SJSA1 (cell line): ENCODE results near the gene THSD7A. TPM values are rescaled to one million over a fixed set of nuclear protein-coding genes. Genes with fewer than 3 reads are reported as not detected.
"Not testable (repeated sequence)": the region's sequence is repeated elsewhere in the genome, so short reads cannot be mapped to it uniquely, and the experiment has no call there.

ENCODE experiments used
- DNase-seq, 2 experiments: peaks; one replicate each; pipeline ENCODE4 v3.0.0-alpha.2; 2015 to 2020; ENCODE audit warnings: low spot score in 2 of 2, low read depth in 1 of 2
- H3K27ac ChIP-seq: fragments of 250-450 bp; sonication (Bioruptor Pico); 2 replicates; pipeline ENCODE4 v1.5.1; 2020; ENCODE audit warnings: mild to moderate bottlenecking, moderate library complexity
- H3K27me3 ChIP-seq: fragments of 250-450 bp; sonication (Bioruptor Pico); replicated peaks from 2 replicates; pipeline ENCODE4 v1.5.1; 2020; ENCODE audit warnings: mild to moderate bottlenecking, moderate library complexity
- H3K36me3 ChIP-seq: fragments of 250-450 bp; sonication (Bioruptor Pico); 2 replicates; pipeline ENCODE4 v1.5.1; 2020; ENCODE audit warnings: mild to moderate bottlenecking
- H3K4me1 ChIP-seq: fragments of 250-450 bp; sonication (Bioruptor Pico); replicated peaks from 2 replicates; pipeline ENCODE4 v1.6.1; 2021; ENCODE audit warnings: mild to moderate bottlenecking
- H3K4me3 ChIP-seq: fragments of 250-450 bp; sonication (Bioruptor Pico); 2 replicates; pipeline ENCODE4 v1.5.1; 2020; ENCODE audit warnings: mild to moderate bottlenecking
- H3K9me3 ChIP-seq: fragments of 250-450 bp; sonication (Bioruptor Pico); replicated peaks from 2 replicates; pipeline ENCODE4 v1.5.1; 2020; ENCODE audit warnings: mild to moderate bottlenecking
- total RNA-seq: library from RNA; depleted of rRNA; stranded (reverse); fragments of >200 nt; shearing (Covaris generic); gene quantifications from 2 replicates; pipeline ENCODE4 v1.2.3, GENCODE V29; 2014

Gene THSD7A
- total RNA-seq, 1 experiment from 2014 or later, result not detected

DNA sequence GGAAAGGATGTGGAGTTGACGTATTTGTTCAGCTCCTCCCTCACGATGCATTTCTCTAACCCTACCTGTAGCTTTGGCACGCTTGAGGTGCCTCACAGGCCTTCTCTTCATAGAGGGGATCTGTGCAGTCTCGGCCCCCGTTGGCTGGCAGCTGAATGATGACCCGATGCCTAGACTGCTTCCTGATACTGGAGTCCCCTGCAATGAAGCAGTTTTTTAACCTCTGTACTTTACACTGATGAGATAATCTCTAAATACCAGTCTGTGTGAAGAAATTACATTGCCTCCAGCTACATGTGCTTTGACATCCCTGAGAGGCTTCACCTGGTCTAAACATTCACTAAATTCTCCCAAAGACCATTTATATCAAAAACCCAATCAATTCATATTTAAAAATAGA, 370.1 kb downstream of the THSD7A start:
- Histone ChIP-seq H3K27me3 (no peaks in the 10 kb centered on the region), H3K36me3 (no peaks in the 10 kb centered on the region), H3K9me3 (no peaks in the 10 kb centered on the region), H3K27ac (no peak overlapping the region), H3K4me3 (no peak overlapping the region), H3K4me1 (peaks cover 11% of the 10 kb centered on the region)
- no peak for DNase-seq

DNA sequence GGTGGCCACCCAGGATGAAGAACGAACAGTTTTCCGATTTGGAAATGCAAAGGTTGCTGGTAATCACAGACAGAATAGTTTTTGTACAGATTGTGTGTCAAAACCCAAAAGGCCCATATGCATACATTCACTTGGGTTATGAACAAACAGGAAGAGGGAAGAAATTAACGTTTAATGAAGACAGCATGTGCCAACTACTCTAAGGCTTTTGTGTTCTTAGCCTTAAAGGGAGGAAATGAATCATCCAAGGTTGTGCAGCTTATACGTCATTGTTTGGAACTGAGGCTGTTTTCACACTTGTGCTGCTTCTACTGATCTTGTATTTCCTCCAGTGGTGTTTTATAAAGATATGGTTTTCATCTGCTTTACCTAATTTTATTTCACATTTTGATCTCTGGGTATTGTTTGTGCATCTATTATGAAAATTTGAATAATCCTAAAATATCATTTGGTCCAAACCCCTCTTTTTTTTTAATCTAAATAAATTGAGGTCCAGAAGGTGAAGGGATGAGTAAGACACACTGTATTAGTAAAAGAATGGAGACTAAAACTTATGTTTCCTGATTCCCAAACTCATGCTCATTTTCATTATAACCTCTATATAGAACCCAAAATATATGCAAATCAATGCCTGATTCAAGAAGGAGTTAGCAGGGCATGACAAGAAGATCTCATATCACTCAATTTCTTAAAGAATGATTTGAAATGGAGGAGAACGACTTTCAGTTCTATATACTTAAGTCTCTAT, 373.1 kb downstream of the THSD7A start:
- peak in 1 of 2 experiments; percentile 39 for DNase-seq
- H3K4me3 ChIP-seq, result no peak overlapping the region
- H3K36me3 ChIP-seq, result no peaks in the 10 kb centered on the region
- H3K27me3 ChIP-seq, result no peaks in the 10 kb centered on the region
- H3K4me1 ChIP-seq, result peaks cover 11% of the 10 kb centered on the region
- H3K27ac ChIP-seq, result no peak overlapping the region
- H3K9me3 ChIP-seq, result no peaks in the 10 kb centered on the region

DNA sequence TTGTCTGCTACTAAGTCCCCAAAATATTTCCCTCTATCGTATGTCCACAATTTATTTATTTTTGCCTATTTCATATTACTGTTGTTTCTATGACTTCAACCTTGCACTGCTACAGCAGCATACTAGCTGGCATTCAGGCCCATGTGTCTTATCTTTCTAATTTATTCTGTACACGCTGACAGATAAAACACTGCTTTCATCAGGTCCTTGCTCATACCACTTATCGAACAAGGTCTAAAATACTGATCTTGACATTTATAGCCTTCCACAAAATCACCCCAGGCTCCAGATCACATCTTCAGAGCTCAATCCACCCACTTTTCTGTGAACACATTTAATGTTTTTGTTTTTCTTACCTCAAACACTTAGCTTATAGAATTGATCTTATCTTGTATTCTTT, 374.6 kb downstream of the THSD7A start:
- no peaks in the 10 kb centered on the region for H3K36me3 ChIP-seq
- no peaks in the 10 kb centered on the region for H3K9me3 ChIP-seq
- no peak overlapping the region for H3K4me3 ChIP-seq
- DNase-seq, result no peak
- H3K4me1 ChIP-seq, result peaks cover 11% of the 10 kb centered on the region
- no peak overlapping the region for H3K27ac ChIP-seq
- H3K27me3 ChIP-seq, result no peaks in the 10 kb centered on the region

DNA sequence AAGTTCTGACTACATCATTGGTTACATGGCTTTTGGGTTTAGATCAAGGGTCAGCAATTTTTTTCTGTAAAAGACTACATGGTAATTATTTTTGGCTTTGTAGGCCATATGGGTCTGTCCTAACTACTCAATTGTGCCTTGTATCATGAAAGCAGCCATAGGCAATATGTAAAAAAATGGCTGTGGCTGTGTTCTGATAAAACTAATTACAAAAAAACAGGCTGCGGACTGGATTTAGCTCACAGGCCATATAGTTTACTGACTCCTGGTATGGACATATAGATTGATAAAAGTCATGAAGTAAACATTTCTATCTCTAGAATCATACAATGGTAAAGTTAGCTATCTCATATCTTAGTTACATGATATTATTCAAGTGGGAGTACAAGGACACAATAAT, 375.4 kb downstream of the THSD7A start:
- H3K27ac ChIP-seq, result no peak overlapping the region

DNA sequence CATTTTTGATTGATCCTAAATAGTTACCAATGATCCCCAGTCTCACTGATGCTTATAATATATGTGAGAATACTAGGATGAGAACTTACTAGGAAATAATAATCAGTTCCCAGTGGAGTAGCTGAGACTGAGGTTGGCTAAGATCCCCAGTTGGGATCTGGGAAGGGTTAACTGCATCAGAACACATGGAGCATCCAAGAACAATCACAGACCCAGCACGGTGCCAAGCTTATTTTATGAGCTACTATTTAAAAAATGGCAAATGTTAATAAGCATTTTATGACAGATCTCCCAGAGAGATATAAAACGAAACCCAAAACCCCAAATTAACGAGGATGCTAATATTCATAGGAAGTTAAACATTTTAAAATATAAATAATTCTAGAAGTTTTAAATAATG, 379.5 kb downstream of the THSD7A start:
- Histone ChIP-seq H3K27ac (no peak overlapping the region), H3K4me3 (no peak overlapping the region), H3K9me3 (no peaks in the 10 kb centered on the region), H3K4me1 (no peaks in the 10 kb centered on the region), H3K36me3 (no peaks in the 10 kb centered on the region), H3K27me3 (no peaks in the 10 kb centered on the region)
- no peak for DNase-seq

More for the DNA sequence above, 375.4 kb downstream of the THSD7A start:
- Histone ChIP-seq H3K4me3 (no peak overlapping the region), H3K9me3 (no peaks in the 10 kb centered on the region), H3K27me3 (no peaks in the 10 kb centered on the region), H3K4me1 (peaks cover 11% of the 10 kb centered on the region), H3K36me3 (no peaks in the 10 kb centered on the region)
- no peak for DNase-seq

DNA sequence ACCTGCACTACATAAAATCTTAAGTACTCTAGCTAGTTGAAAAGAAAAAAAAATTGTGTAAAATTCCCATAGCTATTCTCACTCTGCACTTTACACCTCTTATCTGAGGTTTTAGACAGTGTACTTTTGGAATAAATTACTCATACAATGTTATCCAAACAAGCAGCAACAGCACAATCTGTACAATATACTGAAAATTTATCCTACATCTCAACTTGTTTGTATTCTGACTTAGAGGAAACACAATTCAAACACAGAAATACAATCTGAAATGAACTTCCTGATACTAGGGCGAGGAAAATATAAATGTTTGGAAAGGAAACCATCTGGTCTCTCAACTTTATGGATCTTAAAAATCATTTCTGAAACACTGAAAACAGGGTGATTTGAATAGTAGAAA, 381.7 kb downstream of the THSD7A start:
- H3K27ac ChIP-seq, result no peak overlapping the region

DNA sequence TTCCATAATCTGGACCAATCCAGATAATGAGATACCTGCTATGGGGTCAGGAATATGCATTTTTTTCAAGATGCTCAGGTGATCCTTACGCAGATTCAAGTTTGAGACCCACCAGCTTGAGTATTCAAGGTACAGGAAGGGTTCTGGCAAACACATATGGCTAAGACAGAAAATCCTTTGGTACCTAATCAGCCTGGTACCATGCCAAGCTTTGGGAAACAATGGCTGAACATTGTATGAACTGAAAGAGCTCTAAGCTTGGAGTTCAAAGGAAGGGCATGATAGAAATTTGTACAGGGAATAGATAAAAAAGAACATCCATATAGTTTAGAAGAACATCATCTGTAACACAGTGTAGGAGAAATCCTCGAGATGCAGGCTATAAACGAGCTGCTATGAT, 382.7 kb downstream of the THSD7A start:
- Histone ChIP-seq H3K36me3 (no peaks in the 10 kb centered on the region), H3K4me1 (no peaks in the 10 kb centered on the region), H3K27ac (no peak overlapping the region), H3K4me3 (no peak overlapping the region), H3K9me3 (no peaks in the 10 kb centered on the region), H3K27me3 (no peaks in the 10 kb centered on the region)
- no peak for DNase-seq

More for the DNA sequence above, 381.7 kb downstream of the THSD7A start:
- Histone ChIP-seq H3K9me3 (no peaks in the 10 kb centered on the region), H3K36me3 (no peaks in the 10 kb centered on the region), H3K4me3 (no peak overlapping the region), H3K27me3 (no peaks in the 10 kb centered on the region), H3K4me1 (no peaks in the 10 kb centered on the region)
- DNase-seq, result no peak

DNA sequence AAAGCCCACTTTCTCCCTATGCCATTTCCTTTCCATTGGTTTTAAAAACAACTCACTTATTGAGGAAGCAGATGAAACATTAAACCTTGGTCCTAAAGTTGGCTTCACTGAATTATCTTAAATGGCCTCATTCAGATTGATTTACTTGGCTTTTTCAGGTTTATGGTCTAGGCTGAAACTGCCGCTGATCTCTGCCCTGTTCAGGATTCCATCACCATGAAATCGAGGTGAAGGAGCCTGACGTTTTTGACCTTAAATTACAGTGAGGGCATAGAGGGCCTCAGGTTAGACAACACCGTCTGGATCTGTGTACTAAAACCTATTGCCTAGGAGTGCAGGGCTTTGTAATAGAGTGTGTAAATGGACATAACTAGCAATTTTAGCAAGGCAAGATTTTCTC, 383.7 kb downstream of the THSD7A start:
- H3K9me3 ChIP-seq, result no peaks in the 10 kb centered on the region
- H3K27ac ChIP-seq, result no peak overlapping the region
- no peaks in the 10 kb centered on the region for H3K27me3 ChIP-seq
- no peaks in the 10 kb centered on the region for H3K36me3 ChIP-seq
- DNase-seq, result no peak
- no peaks in the 10 kb centered on the region for H3K4me1 ChIP-seq
- no peak overlapping the region for H3K4me3 ChIP-seq

DNA sequence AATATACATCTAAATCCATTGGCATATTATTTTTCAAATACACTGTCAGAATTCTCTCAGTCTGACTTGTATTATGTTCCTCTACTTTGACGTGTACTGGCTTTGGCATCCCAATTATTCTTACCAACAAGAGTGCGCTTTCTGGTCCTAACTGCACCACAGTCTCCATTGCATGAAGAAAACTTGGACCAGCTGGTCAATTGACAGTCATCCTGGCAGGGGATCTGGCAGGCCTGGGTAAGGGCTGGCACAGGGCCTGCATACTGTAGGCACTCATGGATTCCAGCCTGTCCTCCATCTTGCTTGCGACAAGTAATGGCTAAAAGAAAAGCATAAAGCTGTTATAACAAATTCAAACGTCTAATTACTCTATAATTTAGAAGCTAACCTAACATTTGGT, 384.9 kb downstream of the THSD7A start:
- H3K27ac ChIP-seq, result no peak overlapping the region
- H3K4me1 ChIP-seq, result no peaks in the 10 kb centered on the region
- no peaks in the 10 kb centered on the region for H3K9me3 ChIP-seq
- no peak overlapping the region for H3K4me3 ChIP-seq
- no peaks in the 10 kb centered on the region for H3K27me3 ChIP-seq
- no peaks in the 10 kb centered on the region for H3K36me3 ChIP-seq
- no peak for DNase-seq

DNA sequence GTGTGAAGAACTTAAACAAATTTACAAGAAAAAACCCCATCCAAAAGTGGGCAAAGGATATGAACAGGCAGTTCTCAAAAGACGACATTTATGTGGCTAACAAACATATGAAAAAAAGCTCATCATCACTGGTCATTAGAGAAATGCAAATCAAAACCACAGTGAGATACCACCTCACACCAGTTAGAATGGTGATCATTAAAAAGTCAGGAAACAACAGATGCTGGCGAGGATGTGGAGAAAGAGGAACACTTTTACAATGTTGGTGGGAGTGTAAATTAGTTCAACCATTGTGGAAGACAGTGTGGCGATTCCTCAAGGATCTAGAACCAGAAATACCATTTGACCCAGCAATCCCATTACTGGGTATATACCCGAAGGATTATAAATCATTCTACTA, 388.1 kb downstream of the THSD7A start:
- H3K4me3 ChIP-seq, H3K36me3 ChIP-seq, H3K9me3 ChIP-seq, H3K4me1 ChIP-seq, H3K27me3 ChIP-seq, DNase-seq, H3K27ac ChIP-seq: not testable (repeated sequence)

DNA sequence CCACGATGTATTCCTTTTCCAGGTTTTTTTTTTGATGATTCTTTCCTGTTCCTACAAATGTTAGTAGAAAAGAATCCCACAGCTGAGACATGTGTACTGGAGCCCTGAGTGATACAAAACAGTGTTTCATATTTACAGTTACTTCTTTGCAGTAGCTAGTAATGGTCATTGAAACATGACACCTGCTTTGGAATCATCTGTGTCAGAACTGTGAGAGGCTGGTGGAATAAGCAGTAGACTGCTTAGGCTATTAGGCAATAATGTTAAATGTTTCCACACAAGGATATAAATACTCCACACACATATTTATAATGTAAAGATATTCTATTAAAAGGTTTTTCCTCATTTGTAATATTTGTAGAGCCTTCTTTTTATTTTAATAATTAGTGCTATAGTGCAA, 394.0 kb downstream of the THSD7A start:
- H3K27me3 ChIP-seq, result no peaks in the 10 kb centered on the region

DNA sequence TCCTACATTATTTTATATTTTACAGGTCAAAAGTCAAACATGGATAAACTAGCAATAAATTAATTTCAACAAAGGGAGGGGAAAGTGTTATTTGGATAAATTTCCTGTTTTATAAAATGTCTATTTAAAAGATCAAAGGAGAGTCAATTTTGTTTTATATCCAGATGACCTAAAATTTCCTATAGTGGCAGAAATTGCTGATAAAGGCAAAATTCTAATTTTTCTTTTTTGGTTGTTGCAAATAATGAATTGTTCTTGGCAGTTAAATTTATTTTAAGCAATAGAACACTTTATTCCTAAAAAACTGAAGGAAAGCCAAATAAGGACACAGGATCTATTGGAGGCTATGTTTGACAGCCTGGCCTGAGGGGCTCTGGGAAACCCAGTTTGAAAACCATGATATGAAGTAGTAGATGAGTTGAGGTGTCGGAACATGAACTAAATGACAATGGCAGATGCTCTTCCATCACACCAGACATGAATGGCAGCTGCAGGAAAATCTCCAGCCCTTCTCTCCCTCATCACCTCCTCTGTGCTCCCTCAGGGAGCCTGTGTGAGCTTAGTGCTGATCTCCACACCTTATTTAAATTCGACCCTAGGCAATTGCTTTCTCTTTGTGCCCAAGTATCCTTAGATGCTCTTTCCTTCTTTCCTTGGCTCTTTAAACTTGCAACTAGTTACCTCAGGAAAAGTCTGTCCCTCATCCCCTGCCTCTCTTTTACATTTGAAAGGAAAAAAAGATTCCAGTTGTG, 395.0 kb downstream of the THSD7A start:
- Histone ChIP-seq H3K4me3 (no peak overlapping the region), H3K36me3 (no peaks in the 10 kb centered on the region), H3K4me1 (no peaks in the 10 kb centered on the region), H3K9me3 (no peaks in the 10 kb centered on the region), H3K27ac (no peak overlapping the region), H3K27me3 (no peaks in the 10 kb centered on the region)
- no peak for DNase-seq

More for the DNA sequence above, 394.0 kb downstream of the THSD7A start:
- DNase-seq, result no peak
- Histone ChIP-seq H3K4me1 (no peaks in the 10 kb centered on the region), H3K27ac (no peak overlapping the region), H3K4me3 (no peak overlapping the region), H3K9me3 (no peaks in the 10 kb centered on the region), H3K36me3 (no peaks in the 10 kb centered on the region)

DNA sequence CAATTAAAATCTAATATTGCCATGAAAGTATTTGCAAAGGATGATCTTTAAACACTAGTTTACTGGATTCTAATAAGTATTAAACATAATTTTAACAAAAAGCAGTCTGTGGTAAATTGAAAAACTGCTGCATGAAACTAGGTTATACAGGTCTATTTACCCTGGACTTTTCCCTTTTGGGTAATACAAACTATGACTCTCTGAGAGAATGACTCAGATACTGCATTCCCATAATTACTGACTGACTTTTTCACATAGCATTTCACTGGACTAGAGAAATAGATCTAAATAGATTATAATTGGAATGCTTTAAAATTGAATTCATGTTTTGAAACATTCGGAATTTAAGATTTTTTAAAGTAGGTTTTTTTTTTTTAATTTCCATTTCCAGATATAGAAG, 395.7 kb downstream of the THSD7A start:
- H3K36me3 ChIP-seq, result no peaks in the 10 kb centered on the region
- no peak overlapping the region for H3K4me3 ChIP-seq
- DNase-seq, result no peak
- no peaks in the 10 kb centered on the region for H3K4me1 ChIP-seq
- no peaks in the 10 kb centered on the region for H3K27me3 ChIP-seq
- H3K27ac ChIP-seq, result no peak overlapping the region
- no peaks in the 10 kb centered on the region for H3K9me3 ChIP-seq

DNA sequence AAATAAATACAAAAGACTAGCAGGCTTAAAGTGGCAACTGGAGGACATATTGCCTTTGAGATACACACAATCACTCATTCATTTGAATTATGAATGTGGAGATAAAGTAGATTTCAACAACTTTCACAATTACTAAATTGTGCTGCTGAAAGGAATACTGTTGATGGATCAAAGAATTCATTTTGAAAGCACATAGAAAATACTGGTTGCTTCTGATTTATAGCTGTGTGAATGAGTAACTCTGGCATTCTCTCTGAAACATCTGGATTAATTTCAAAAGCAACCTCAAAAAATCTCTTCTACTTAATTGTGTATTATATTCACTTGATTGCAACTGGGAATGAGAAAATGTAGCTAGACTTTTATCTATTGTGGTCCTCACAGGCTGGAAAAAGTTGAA, 397.6 kb downstream of the THSD7A start:
- H3K36me3 ChIP-seq, result no peaks in the 10 kb centered on the region
- H3K4me3 ChIP-seq, result no peak overlapping the region
- H3K4me1 ChIP-seq, result no peaks in the 10 kb centered on the region
- DNase-seq, result no peak
- no peaks in the 10 kb centered on the region for H3K9me3 ChIP-seq
- no peak overlapping the region for H3K27ac ChIP-seq
- H3K27me3 ChIP-seq, result no peaks in the 10 kb centered on the region
